A549 (cell line): Measurements from ENCODE around the gene OSER1.

Source experiments
- CEBPB ChIP-seq, 2 experiments: fragments of >200 bp in 1 of 2; sonication (Bioruptor Twin) in 1 of 2; formaldehyde crosslinking in 1 of 2; IDR thresholded peaks; 2 replicates each; pipeline ENCODE4 v1.6.1; 2012 to 2016
- MAZ ChIP-seq: fragments of 150-350 bp; IDR thresholded peaks from 2 replicates; pipeline ENCODE4 v1.6.1; 2014; ENCODE audit warnings: antibody characterized with exemption, low read depth, low read length, borderline replicate concordance
- RARB ChIP-seq: fragments of 250-450 bp; sonication (Bioruptor Pico); IDR thresholded peaks from 2 replicates; pipeline ENCODE4 v1.8.0; 2021; ENCODE audit warnings: mild to moderate bottlenecking, moderate library complexity
- TF ChIP-seq, protein P1 (sequence below): fragments of >200 bp; sonication (Bioruptor Twin); formaldehyde crosslinking; IDR thresholded peaks from 3 replicates; pipeline ENCODE4 v1.5.1; 2016

DNA sequence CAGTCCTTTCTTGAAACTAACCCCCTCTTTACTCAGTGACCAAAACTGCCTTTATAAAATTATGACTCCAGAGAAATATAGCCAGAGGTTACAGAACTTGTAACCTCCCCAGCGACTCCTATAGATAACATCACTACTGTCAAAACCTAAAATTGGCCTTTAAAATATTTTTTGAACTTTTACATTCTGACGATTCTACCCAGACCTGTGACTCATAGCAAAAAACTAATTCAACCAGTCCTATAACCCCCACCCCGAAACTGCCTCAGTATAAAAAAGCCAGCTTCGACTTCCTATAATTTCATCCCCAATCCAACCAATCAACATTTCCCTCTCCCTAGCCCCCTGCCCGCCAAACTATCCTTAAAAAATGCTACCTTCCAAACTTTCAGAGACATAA is 37.5 kb downstream of the OSER1 start:
- TF ChIP-seq, protein P1, sequence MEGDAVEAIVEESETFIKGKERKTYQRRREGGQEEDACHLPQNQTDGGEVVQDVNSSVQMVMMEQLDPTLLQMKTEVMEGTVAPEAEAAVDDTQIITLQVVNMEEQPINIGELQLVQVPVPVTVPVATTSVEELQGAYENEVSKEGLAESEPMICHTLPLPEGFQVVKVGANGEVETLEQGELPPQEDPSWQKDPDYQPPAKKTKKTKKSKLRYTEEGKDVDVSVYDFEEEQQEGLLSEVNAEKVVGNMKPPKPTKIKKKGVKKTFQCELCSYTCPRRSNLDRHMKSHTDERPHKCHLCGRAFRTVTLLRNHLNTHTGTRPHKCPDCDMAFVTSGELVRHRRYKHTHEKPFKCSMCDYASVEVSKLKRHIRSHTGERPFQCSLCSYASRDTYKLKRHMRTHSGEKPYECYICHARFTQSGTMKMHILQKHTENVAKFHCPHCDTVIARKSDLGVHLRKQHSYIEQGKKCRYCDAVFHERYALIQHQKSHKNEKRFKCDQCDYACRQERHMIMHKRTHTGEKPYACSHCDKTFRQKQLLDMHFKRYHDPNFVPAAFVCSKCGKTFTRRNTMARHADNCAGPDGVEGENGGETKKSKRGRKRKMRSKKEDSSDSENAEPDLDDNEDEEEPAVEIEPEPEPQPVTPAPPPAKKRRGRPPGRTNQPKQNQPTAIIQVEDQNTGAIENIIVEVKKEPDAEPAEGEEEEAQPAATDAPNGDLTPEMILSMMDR, result no peak
- no peak for TF ChIP-seq MAZ
- no peak for TF ChIP-seq CEBPB (IDR thresholded peaks at IDR 0.05)
- TF ChIP-seq RARB, result no peak
